ENCODE results near the gene RGS4. TPM values are rescaled to one million over a fixed set of nuclear protein-coding genes. Genes with fewer than 3 reads are reported as not detected.

RGS4 gene
- total RNA-seq, 4 donors from 2014 or later, result 12.0 to 121 (median 66.8) TPM

- H3K36me3 ChIP-seq, result no peaks in the 10 kb centered on the region
- H3K27me3 ChIP-seq, result no peaks in the 10 kb centered on the region
- TF ChIP-seq POLR2A (IDR thresholded peaks at IDR 0.05), result no peak
- TF ChIP-seq, protein P1, sequence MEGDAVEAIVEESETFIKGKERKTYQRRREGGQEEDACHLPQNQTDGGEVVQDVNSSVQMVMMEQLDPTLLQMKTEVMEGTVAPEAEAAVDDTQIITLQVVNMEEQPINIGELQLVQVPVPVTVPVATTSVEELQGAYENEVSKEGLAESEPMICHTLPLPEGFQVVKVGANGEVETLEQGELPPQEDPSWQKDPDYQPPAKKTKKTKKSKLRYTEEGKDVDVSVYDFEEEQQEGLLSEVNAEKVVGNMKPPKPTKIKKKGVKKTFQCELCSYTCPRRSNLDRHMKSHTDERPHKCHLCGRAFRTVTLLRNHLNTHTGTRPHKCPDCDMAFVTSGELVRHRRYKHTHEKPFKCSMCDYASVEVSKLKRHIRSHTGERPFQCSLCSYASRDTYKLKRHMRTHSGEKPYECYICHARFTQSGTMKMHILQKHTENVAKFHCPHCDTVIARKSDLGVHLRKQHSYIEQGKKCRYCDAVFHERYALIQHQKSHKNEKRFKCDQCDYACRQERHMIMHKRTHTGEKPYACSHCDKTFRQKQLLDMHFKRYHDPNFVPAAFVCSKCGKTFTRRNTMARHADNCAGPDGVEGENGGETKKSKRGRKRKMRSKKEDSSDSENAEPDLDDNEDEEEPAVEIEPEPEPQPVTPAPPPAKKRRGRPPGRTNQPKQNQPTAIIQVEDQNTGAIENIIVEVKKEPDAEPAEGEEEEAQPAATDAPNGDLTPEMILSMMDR (IDR thresholded peaks at IDR 0.05), result no peak
- TF ChIP-seq EP300 (IDR thresholded peaks at IDR 0.05), result no peak
- TF ChIP-seq POLR2AphosphoS5 (IDR thresholded peaks at IDR 0.05), result no peak
- H3K9me3 ChIP-seq, result no peaks in the 10 kb centered on the region
- H3K4me1 ChIP-seq, result peaks cover 0 to 21% (median 2%) of the 10 kb centered on the region in 3 donors
- peak overlapping the region in 1 of 4 donors; percentile 32 for H3K27ac ChIP-seq
- no peak for ATAC-seq
- H3K4me3 ChIP-seq, result no peak overlapping the region
- WGBS, 2 donors (ENCODE audit: low coverage in 1 of 2), result 77 to 83% methylated on average over 3 of the region's 9 CpGs
Observed at GRCh38 chr1:163093579-163093978, 24.4 kb downstream of the RGS4 start.

- 28 to 48% methylated on average over 4 of the region's 4 CpGs for WGBS, 2 donors (ENCODE audit: low coverage in 1 of 2)
- no peak for ATAC-seq
- no peak overlapping the region for H3K4me3 ChIP-seq
- H3K27me3 ChIP-seq, result no peaks in the 10 kb centered on the region
- H3K27ac ChIP-seq, result peak overlapping the region in 2 of 4 donors; percentile 14 to 32
- no peaks in the 10 kb centered on the region for H3K9me3 ChIP-seq
- H3K4me1 ChIP-seq, result peaks cover 0 to 21% (median 2%) of the 10 kb centered on the region in 3 donors
- TF ChIP-seq EP300 (IDR thresholded peaks at IDR 0.05) (no peak), POLR2A (IDR thresholded peaks at IDR 0.05) (no peak), POLR2AphosphoS5 (IDR thresholded peaks at IDR 0.05) (no peak)
- TF ChIP-seq, protein P1 (IDR thresholded peaks at IDR 0.05), result no peak
- no peaks in the 10 kb centered on the region for H3K36me3 ChIP-seq
Observed at GRCh38 chr1:163094182-163094581, 25.0 kb downstream of the RGS4 start.

- no peaks in the 10 kb centered on the region for H3K9me3 ChIP-seq
- peaks cover 0 to 21% (median 2%) of the 10 kb centered on the region in 3 donors for H3K4me1 ChIP-seq
- no peak for ATAC-seq
- H3K27ac ChIP-seq, result peak overlapping the region in 2 of 4 donors; percentile 14 to 32
- no peaks in the 10 kb centered on the region for H3K36me3 ChIP-seq
- TF ChIP-seq, protein P1 (IDR thresholded peaks at IDR 0.05), result no peak
- TF ChIP-seq POLR2A (IDR thresholded peaks at IDR 0.05), result no peak
- TF ChIP-seq POLR2AphosphoS5 (IDR thresholded peaks at IDR 0.05), result peak; percentile 78
- TF ChIP-seq EP300 (IDR thresholded peaks at IDR 0.05), result no peak
- no peaks in the 10 kb centered on the region for H3K27me3 ChIP-seq
- 22 to 50% methylated on average over 2 of the region's 2 CpGs for WGBS, 2 donors (ENCODE audit: low coverage in 1 of 2)
- H3K4me3 ChIP-seq, result no peak overlapping the region
Observed at GRCh38 chr1:163094589-163094988, 25.4 kb downstream of the RGS4 start.

GRCh38 chr1:163095213-163095612, 26.1 kb downstream of the RGS4 start:
- no peaks in the 10 kb centered on the region for H3K9me3 ChIP-seq
- no peak for TF ChIP-seq POLR2A (IDR thresholded peaks at IDR 0.05)
- TF ChIP-seq, protein P1 (IDR thresholded peaks at IDR 0.05), result no peak
- TF ChIP-seq EP300 (IDR thresholded peaks at IDR 0.05), result no peak
- TF ChIP-seq POLR2AphosphoS5 (IDR thresholded peaks at IDR 0.05), result no peak
- no peak overlapping the region for H3K4me3 ChIP-seq
- peaks cover 0 to 21% (median 2%) of the 10 kb centered on the region in 3 donors for H3K4me1 ChIP-seq
- ATAC-seq, result no peak
- no peaks in the 10 kb centered on the region for H3K36me3 ChIP-seq
- no peaks in the 10 kb centered on the region for H3K27me3 ChIP-seq
- WGBS, 2 donors (ENCODE audit: low coverage in 1 of 2), result 86 to 87% methylated on average over 1 of the region's 1 CpG
- peak overlapping the region in 2 of 4 donors; percentile 14 to 32 for H3K27ac ChIP-seq

GRCh38 chr1:163102590-163102989, 33.4 kb downstream of the RGS4 start:
- peaks cover 0 to 33% (median 7%) of the 10 kb centered on the region in 3 donors for H3K4me1 ChIP-seq
- H3K27me3 ChIP-seq, result no peaks in the 10 kb centered on the region
- no peak for TF ChIP-seq POLR2A (IDR thresholded peaks at IDR 0.05)
- TF ChIP-seq, protein P1 (IDR thresholded peaks at IDR 0.05), result no peak
- TF ChIP-seq EP300 (IDR thresholded peaks at IDR 0.05), result no peak
- TF ChIP-seq POLR2AphosphoS5 (IDR thresholded peaks at IDR 0.05), result no peak
- H3K4me3 ChIP-seq, result no peak overlapping the region
- no peaks in the 10 kb centered on the region for H3K9me3 ChIP-seq
- WGBS, 2 donors (ENCODE audit: low coverage in 1 of 2), result 40 to 43% methylated on average over 1 of the region's 1 CpG
- no peak for ATAC-seq
- peak overlapping the region in 1 of 4 donors; percentile 54 for H3K27ac ChIP-seq
- H3K36me3 ChIP-seq, result no peaks in the 10 kb centered on the region

All from gastroesophageal sphincter (tissue), 4 donors.